ENCODE measurements around the gene SLC23A2. TPM values are rescaled to one million over a fixed set of nuclear protein-coding genes. Genes with fewer than 3 reads are reported as not detected.
A peak's percentile ranks its signal among the peaks of the same experiment; 100 is the strongest.

Gene SLC23A2
- polyA plus RNA-seq, 1 of the 3 experiments (the other 2 are of a cell fraction), result 14.0 TPM

DNA sequence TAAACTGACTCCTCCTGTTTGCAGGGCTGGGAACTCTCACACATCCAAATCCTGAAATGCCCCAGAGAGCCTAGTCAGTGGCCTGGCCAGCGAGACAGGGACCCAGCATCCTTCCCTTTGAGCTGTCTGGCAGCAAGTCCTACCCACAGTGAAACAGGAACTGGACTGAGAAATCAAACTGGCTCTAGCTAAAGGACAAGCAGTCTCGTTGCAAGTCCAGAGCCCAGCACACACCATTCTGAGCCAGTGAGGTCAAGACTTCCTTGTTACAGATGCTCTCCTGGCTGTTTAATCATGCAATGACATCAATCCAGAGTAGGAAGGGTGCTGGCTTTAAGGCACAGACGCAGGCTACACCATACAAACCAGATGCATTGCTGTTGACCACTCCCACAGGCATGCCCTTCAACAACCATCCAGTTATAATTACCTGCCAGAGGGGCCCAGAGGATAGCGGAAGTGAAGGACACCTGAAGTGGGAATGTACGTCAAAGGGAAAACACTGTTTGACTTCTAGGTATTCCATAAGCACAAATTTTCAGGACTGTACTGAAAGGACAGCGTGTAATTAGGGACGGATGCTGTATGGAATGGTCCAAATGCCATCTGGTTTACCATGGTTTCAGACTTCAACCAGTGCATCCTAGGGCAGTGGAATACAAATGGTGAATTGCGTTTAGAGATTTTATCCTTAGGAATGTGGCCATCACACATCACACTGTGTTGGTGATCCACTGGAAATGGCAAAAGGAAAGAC lies 114.4 kb downstream of the SLC23A2 start:
- ChIA-PET POLR2A (no interaction called here), CTCF (interaction anchor here (1.0 kb wide), 1 partner anchor 69 kb away, joined by 4 read pairs; no protein-coding TSS in a partner anchor)
- Histone ChIP-seq H3K4me2 (no peak overlapping the region), H3K79me2 (ENCODE audit: insufficient read depth) (no peaks in the 10 kb centered on the region), H3K9ac (no peak overlapping the region), H3K9me3 (no peaks in the 10 kb centered on the region), H2AFZ (ENCODE audit: low read depth) (no peak overlapping the region), H3K4me1 (ENCODE audit: control insufficient read depth in 1 of 2, insufficient read depth in 2 of 2, low read depth in 1 of 2, low read length in 1 of 2) (peaks cover 0 to 5% of the 10 kb centered on the region in 2 experiments; a peak in 1 of 4 replicates), H3K36me3 (replicated peaks in 1 of 2; ENCODE audit: control insufficient read depth in 1 of 2, insufficient read depth in 2 of 2, low read length in 1 of 2) (peaks cover 3 to 20% of the 10 kb centered on the region in 2 experiments), H3K27ac (ENCODE audit: low read depth in 2 of 2, low read length in 1 of 2) (no peak overlapping the region), H3K27me3 (ENCODE audit: insufficient read depth) (no peaks in the 10 kb centered on the region), H3K9me2 (no peaks in the 10 kb centered on the region), H4K20me1 (ENCODE audit: insufficient read depth) (no peaks in the 10 kb centered on the region), H3F3A (replicated peaks; ENCODE audit: insufficient read depth) (no peaks in the 10 kb centered on the region), H3K4me3 (ENCODE audit: low read depth in 2 of 2, low read length in 1 of 2) (no peak overlapping the region)
- WGBS (ENCODE audit: low lambda C conversion rate), result 98% methylated on average over 7 of the region's 8 CpGs
- TF ChIP-seq TEAD4 (IDR thresholded peaks at IDR 0.05; ENCODE audit: borderline replicate concordance, insufficient read depth) (no peak), RCOR1 (IDR thresholded peaks at IDR 0.05; ENCODE audit: low read length) (no peak), REST (IDR thresholded peaks at IDR 0.05; ENCODE audit: low read depth, low read length) (0 out of 2 replicates have a peak, but pooled peaks have one; percentile 28)
- peak; percentile 35 for DNase-seq

DNA sequence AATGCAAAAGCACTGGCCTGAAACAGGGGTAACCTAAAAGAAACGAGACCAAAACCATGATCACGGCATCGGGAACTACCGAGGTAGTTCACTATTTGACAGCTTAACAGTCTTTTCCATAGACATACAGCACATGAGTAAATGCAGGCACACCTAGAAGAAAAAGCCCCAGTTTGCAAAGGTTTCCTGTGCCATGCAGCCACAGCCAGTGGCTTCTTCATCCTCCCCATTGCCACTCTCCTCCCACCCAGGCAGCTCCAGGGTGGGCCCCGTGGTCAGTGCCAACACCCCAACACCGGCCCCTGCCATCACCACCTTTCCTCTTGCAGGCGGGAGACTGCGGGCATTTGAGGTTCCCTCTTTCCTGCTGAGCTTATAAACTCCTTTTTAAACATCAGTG lies 115.4 kb downstream of the SLC23A2 start:
- Histone ChIP-seq H3K9me3 (no peaks in the 10 kb centered on the region), H3K9me2 (no peaks in the 10 kb centered on the region), H3K4me2 (no peak overlapping the region), H3K4me3 (ENCODE audit: low read depth in 2 of 2, low read length in 1 of 2) (no peak overlapping the region), H3K27ac (ENCODE audit: low read depth in 2 of 2, low read length in 1 of 2) (no peak overlapping the region), H3K36me3 (replicated peaks in 1 of 2; ENCODE audit: control insufficient read depth in 1 of 2, insufficient read depth in 2 of 2, low read length in 1 of 2) (peaks cover 3 to 20% of the 10 kb centered on the region in 2 experiments), H2AFZ (ENCODE audit: low read depth) (no peak overlapping the region), H3K4me1 (ENCODE audit: control insufficient read depth in 1 of 2, insufficient read depth in 2 of 2, low read depth in 1 of 2, low read length in 1 of 2) (peaks cover 0 to 5% of the 10 kb centered on the region in 2 experiments; a peak in 1 of 4 replicates), H3K79me2 (ENCODE audit: insufficient read depth) (no peaks in the 10 kb centered on the region), H4K20me1 (ENCODE audit: insufficient read depth) (no peaks in the 10 kb centered on the region), H3K9ac (no peak overlapping the region), H3F3A (replicated peaks; ENCODE audit: insufficient read depth) (no peaks in the 10 kb centered on the region), H3K27me3 (ENCODE audit: insufficient read depth) (no peaks in the 10 kb centered on the region)
- TF ChIP-seq NRF1 (IDR thresholded peaks at IDR 0.05; ENCODE audit: low read depth, low read length), result no peak
- TF ChIP-seq TAF1 (IDR thresholded peaks at IDR 0.05; ENCODE audit: borderline replicate concordance, low read depth, low read length), result no peak
- no peak for TF ChIP-seq JUND (IDR thresholded peaks at IDR 0.05)
- TF ChIP-seq PBX3 (IDR thresholded peaks at IDR 0.05), result no peak
- no peak for TF ChIP-seq NFIC (IDR thresholded peaks at IDR 0.05; ENCODE audit: borderline replicate concordance)
- 94% methylated on average over 8 of the region's 8 CpGs for WGBS (ENCODE audit: low lambda C conversion rate)
- DNase-seq, result no peak
- POLR2A ChIA-PET, result no interaction called here
- CTCF ChIA-PET, result no interaction called here
